Skin epidermis (tissue), 12 donors: ENCODE measurements around the gene CNKSR3.

ENCODE experiments used
- H3K27ac ChIP-seq, 21 experiments: fragments of 200-600 bp; sonication (generic) in 11 of 21; one replicate each; pipeline ENCODE4 v1.5.0; 2020; ENCODE audit warnings: mild to moderate bottlenecking in 3 of 21, inconsistent platforms in 2 of 21, moderate library complexity in 2 of 21
- H3K4me3 ChIP-seq, 7 experiments: fragments of 200-600 bp; sonication (generic) in 2 of 7; one replicate each; pipeline ENCODE4 v1.5.0; 2020; ENCODE audit warnings: inconsistent platforms in 2 of 7, mild to moderate bottlenecking in 2 of 7, moderate library complexity in 1 of 7

The CNKSR3 gene

GRCh38 chr6:154402081-154402780 lies 108.3 kb downstream of the CNKSR3 start:
- peak overlapping the region in 1 of 21 experiments; percentile 37 for H3K27ac ChIP-seq
- no peak overlapping the region for H3K4me3 ChIP-seq

GRCh38 chr6:154399097-154399496 lies 111.4 kb downstream of the CNKSR3 start:
- H3K27ac ChIP-seq, result no peak overlapping the region
- no peak overlapping the region for H3K4me3 ChIP-seq

DNA sequence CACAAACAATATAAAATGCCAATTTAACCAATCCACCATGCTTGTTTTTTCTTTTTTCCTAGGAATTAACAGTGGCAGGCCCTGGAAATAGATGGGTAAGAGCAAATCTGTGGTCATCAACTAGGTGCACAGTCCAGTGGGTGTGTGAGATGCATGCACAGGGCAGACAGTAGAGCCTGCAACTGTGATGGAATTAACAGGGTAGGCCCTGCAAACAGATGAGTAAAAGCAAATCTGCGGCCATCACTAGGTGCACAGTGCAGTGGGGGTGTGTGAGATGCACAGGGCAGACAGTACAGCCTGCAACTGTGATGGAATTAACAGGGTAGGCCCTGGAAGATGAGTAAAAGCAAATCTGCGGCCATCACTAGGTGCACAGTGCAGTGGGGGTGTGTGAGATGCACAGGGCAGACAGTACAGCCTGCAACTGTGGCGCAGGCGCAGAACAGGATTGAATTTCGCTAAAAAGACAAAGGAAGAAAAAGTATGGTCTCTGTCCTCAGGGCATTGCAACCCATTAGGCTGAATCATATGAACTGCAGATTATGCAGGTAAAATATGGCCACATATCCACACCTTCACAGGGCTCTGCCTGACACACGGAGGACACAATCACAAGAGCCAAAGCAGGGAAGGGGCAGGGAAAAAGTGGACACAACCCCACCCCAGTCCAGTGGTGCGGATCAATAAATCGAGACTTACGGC lies 112.8 kb downstream of the CNKSR3 start:
- no peak overlapping the region for H3K4me3 ChIP-seq
- no peak overlapping the region for H3K27ac ChIP-seq

DNA sequence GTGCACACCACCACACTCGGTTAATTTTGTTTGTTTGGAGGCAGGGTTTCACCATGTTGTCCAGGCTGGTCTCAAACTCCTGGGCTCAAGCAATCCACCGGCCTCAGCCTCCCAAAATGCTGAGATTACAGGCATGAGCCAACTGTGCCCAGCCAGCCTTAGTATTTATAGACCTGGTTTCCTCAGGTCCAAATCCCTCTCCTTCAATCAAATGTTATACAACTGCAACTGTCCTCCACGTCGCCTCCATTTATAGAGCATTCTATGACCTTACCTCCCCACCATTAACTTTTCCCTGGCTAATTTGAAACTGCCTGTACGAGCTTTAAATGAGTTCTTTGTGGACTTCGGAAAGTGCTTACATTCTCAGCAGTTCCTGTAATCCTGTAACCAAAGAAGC lies 114.6 kb downstream of the CNKSR3 start:
- Histone ChIP-seq H3K27ac (no peak overlapping the region), H3K4me3 (no peak overlapping the region)

DNA sequence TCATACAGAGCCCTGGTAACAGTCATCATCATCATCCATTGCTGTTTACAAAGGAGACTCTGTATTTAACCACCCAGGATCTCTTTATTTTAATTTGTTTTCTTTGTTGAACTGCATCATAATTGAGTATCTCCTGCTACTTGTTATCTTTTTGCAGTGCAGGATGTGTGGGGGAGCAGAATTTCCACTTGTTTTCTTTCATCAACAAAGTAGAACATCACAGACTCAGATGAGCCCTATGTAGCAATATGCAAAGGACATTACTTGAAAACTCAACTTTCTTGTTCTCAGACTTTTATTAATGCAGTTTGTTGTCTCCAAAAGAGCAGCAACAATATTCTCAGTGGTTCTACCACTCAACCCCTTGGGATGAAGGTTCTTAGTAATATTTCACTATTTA lies 115.2 kb downstream of the CNKSR3 start:
- H3K27ac ChIP-seq, result no peak overlapping the region
- no peak overlapping the region for H3K4me3 ChIP-seq

- Histone ChIP-seq H3K4me3 (no peak overlapping the region), H3K27ac (no peak overlapping the region)
Measured at GRCh38 chr6:154394571-154394970, 115.9 kb downstream of the CNKSR3 start.

DNA sequence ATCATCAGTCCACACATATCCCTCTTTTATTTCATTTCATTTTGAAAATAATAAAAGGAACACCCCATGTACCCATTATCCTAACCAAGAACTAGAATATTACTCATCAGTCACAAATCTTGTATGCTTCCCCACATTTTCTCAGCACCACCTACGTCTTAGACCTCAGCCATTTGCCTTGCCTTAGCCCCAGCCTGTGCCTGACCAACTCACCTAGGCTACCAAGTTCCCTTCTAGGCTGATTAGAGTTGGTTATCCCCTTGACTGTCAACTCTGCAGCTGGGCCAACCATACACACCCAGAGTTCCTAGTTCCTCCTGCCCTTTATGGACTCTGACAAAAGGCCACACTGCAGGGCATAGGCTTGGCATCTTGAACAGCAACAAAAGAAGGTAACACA lies 120.5 kb downstream of the CNKSR3 start:
- Histone ChIP-seq H3K4me3 (no peak overlapping the region), H3K27ac (no peak overlapping the region)

DNA sequence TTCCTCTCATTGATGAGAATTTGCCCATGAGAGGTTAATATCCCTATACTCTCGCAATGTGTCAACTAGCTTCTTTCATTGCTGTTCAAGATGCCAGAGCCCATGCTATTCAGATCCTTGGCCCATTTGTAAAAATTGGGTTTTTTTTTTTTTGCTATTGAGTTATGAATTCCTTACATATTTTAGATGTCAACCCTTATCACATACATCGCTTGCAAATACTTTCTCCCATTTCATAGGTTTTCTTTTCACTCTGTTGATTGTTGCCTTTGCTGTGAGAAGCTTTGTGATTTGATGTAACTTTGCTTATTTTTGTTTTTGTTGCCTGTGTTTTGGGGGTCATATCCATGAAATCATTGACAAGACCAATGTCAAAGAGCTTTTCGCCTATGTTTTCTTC lies 121.7 kb downstream of the CNKSR3 start:
- H3K27ac ChIP-seq, result no peak overlapping the region
- H3K4me3 ChIP-seq, result no peak overlapping the region

DNA sequence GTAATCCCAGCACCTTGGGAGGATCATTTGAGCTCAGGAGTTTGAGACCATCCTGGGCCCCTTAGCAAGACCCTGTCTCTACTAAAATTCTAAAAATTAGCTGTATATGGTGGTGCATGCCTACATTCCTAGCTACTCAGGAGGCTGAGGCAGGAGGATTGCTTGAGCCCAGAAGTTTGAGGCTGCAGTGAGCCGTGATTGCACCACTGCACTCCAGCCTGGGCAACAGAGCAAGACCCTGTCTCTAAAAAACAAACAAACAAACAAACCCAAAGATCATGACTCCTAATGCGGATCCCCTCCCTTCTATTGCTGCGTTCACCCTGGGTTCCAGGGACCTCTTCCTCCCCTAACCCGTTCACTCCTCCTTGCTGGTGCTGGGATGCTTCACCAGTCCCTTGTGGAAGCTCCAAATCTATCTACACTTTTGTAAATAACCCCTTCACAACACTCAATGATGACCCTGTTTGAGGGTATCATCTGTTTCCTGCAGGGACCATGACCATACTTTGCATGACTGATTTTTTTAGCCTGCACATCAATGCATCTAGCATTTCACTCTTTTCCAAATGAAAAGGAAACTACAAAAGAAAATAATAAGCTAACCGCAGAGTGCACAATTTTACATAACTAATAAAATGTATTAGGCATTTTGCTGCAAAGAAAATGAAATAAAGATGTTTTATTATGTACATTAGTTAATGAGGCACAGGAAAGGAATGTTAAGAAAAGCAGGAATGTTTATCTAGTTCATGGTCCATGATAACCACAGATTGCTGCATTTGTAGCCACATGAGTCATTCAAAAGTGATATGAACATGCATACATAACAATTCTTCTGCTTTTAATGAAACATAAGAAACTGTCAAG lies 123.4 kb downstream of the CNKSR3 start:
- no peak overlapping the region for H3K27ac ChIP-seq
- H3K4me3 ChIP-seq, result no peak overlapping the region

DNA sequence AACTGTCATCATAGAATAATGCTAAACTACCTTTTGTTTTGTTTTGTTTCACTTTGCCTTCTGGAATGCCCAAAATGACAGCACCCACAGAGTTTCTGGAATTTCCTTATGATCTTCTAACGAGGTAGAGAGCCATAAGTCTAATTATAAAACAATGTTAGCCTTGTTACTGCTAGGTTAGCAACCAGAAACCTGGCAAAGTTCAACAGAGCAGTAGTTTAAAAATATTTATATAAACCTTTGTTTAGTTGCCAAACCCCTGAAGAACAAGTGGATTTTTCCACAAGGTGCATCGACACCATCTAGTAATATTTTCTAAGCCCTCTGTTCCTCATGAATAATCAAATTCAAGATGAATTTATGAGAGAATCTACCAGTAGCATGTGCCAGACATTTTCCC lies 126.3 kb downstream of the CNKSR3 start:
- Histone ChIP-seq H3K27ac (peak overlapping the region in 2 of 21 experiments; percentile 5 to 25), H3K4me3 (no peak overlapping the region)

DNA sequence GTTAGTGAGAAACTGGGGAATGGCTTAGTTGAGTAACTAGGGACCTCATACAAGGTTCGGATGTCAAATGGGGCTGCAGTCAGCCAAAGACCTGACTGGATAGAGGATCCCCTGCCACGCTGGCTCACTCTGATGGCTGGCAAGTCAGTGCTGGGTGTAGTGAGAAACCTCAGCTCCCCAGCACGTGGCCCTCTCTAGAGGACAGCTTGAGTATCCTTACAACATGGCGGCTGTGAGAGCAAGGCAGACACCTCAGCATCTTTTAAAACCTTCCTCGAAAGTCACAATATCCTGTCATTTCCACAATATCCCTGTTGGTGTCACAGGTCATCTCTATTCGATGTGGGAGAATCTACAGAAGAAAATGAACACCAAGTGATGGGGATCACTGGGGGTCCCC lies 127.2 kb downstream of the CNKSR3 start:
- peak overlapping the region in 1 of 21 experiments; percentile 5 for H3K27ac ChIP-seq
- no peak overlapping the region for H3K4me3 ChIP-seq

DNA sequence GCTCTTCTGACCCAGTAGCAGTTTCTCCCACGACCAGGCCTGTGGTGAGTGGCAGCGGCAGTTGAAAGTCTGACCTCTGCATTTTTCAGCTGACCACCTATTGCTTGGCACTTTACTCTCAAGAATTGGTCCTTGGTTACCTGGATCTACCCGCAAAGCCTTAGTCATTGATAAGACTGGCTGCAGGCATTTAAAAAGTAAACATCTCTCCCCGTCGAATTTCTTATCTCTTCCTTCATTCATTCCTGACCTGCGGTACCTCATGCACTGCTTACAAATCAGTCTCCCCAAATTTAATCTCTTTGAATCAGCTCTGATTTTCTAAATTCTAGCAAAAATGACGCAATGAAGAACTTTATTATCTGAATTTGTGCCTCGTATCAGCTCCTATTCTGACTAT lies 127.7 kb downstream of the CNKSR3 start:
- Histone ChIP-seq H3K4me3 (no peak overlapping the region), H3K27ac (no peak overlapping the region)

GRCh38 chr6:154381548-154381947 lies 128.9 kb downstream of the CNKSR3 start:
- Histone ChIP-seq H3K4me3 (no peak overlapping the region), H3K27ac (no peak overlapping the region)

DNA sequence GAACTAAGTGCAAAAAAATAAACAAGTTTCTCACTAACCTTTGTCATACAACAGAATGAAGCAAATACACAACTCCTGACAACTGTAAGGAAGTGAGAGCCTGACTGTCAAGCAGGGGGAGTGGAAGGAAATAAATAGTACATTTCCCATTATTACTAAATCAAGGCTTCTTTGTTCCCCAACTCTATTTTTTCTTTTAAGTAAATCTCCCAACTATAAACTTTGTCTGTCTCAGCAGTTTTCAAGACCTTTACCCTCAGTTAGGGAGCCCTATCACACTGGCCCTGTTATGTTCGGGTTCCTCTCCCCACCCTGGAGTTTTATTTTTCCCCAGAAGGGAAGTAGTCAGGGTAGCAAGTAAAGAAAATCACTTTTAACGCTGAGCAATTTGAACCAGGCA lies 129.7 kb downstream of the CNKSR3 start:
- H3K4me3 ChIP-seq, result no peak overlapping the region
- no peak overlapping the region for H3K27ac ChIP-seq

GRCh38 chr6:154379585-154379984 lies 130.9 kb downstream of the CNKSR3 start:
- Histone ChIP-seq H3K4me3 (no peak overlapping the region), H3K27ac (no peak overlapping the region)

- no peak overlapping the region for H3K4me3 ChIP-seq
- H3K27ac ChIP-seq, result no peak overlapping the region
Measured at GRCh38 chr6:154378518-154378917, 132.0 kb downstream of the CNKSR3 start.

DNA sequence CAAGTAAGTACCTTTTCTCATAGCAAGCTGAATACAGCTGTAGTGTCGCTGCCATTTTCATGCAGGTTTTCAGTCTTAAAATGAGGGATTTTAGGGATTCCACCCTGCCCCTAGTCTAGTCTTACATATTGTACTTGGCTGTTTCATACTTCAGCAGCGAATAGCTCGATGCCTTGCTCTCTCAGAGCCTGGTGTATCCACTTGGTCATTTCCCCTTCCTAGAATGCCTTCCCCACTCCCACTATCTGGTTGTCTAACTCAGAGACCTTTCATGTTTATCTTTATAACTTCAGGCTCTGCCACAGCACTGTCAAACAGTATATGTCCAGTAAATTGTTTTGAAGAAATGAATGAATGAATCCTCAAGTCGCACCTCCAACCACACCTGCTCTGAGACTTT lies 132.8 kb downstream of the CNKSR3 start:
- no peak overlapping the region for H3K27ac ChIP-seq

DNA sequence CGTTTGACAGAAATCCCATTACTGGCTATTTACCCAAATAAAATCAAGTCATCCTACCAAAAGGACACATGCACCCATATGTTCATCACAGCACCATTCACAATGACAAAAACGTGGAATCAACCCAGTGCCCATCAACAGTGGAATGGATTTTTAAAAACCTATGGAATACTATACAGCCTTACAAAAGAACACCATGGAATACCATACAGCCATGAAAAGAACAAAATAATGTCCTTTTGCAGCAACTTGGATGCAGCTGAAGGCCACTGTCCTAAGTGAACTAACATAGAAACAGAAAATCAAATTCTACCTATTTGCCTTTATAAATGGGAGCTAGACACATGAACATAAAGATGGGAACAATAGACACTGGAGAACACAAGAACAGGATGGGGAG lies 136.5 kb downstream of the CNKSR3 start:
- no peak overlapping the region for H3K27ac ChIP-seq
- no peak overlapping the region for H3K4me3 ChIP-seq

More for the DNA sequence above, 132.8 kb downstream of the CNKSR3 start:
- no peak overlapping the region for H3K4me3 ChIP-seq

DNA sequence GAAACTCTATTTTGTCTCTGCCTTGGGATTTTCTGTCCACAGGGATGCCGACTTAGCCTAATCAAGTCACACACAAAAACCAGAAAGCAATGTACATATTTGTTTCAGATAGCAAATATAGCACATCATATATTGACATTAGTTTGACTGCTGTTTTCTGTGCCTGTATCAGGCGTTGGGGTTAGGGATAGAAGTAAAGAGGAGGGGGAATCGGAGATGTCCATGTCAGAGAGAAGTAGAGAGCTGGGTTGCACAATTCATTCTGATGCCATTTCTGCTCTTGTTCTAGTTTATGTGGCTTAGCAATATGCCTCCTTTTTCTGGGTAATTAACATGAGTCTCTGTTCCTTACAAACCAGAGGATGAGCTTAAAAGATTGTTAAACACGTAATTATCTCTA lies 139.2 kb downstream of the CNKSR3 start:
- no peak overlapping the region for H3K4me3 ChIP-seq
- no peak overlapping the region for H3K27ac ChIP-seq

GRCh38 chr6:154370545-154370944 lies 139.9 kb downstream of the CNKSR3 start:
- Histone ChIP-seq H3K27ac (no peak overlapping the region), H3K4me3 (no peak overlapping the region)
